Glutamatergic neuron (in vitro differentiated cells): ENCODE measurements around the gene PLBD2. TPM values are rescaled to one million over a fixed set of nuclear protein-coding genes. Genes with fewer than 3 reads are reported as not detected.

Source experiments
- DNase-seq: peaks from one replicate; pipeline ENCODE4 v3.0.0; 2022
- H3K27ac Mint-ChIP-seq: one replicate; pipeline ENCODE4 v1.8.0; 2020; ENCODE audit warnings: mild to moderate bottlenecking, mixed read lengths, inconsistent platforms; ENCODE audit not compliant: unreplicated experiment
- H3K27me3 Mint-ChIP-seq: one replicate; pipeline ENCODE4 v1.8.0; 2020; ENCODE audit warnings: mild to moderate bottlenecking, moderate library complexity, mixed read lengths, inconsistent platforms; ENCODE audit not compliant: unreplicated experiment
- H3K36me3 Mint-ChIP-seq: one replicate; pipeline ENCODE4 v1.8.0; 2020; ENCODE audit warnings: mild to moderate bottlenecking, mixed read lengths, inconsistent platforms; ENCODE audit not compliant: unreplicated experiment
- H3K4me1 Mint-ChIP-seq: one replicate; pipeline ENCODE4 v1.8.0; 2020; ENCODE audit warnings: mild to moderate bottlenecking, low read depth, mixed read lengths, inconsistent platforms; ENCODE audit not compliant: unreplicated experiment
- H3K4me3 Mint-ChIP-seq: one replicate; pipeline ENCODE4 v1.8.0; 2020; ENCODE audit warnings: mild to moderate bottlenecking, mixed read lengths, inconsistent platforms; ENCODE audit not compliant: unreplicated experiment
- H3K9me3 Mint-ChIP-seq: one replicate; pipeline ENCODE4 v1.8.0; 2020; ENCODE audit warnings: mild to moderate bottlenecking, moderate library complexity, mixed read lengths, inconsistent platforms; ENCODE audit not compliant: unreplicated experiment
- CTCF ChIP-seq: fragments of 200-600 bp; sonication (generic); IDR thresholded peaks from one replicate; pipeline ENCODE4 v1.5.0; 2021; ENCODE audit not compliant: partially characterized antibody, unreplicated experiment
- total RNA-seq: library from RNA; stranded (reverse); fragmentation: NEBNext Ultra II Directional; extraction: Animal tissue kit (Norgen Biotek cat#: 25700); gene quantifications from one replicate; pipeline ENCODE4 v1.2.1, GENCODE V29; 2021; ENCODE audit not compliant: unreplicated experiment

The PLBD2 gene
- total RNA-seq, 1 donor from 2014 or later, result 85.7 TPM

- Mint-ChIP-seq H3K4me1 (peaks cover 5% of the 10 kb centered on the region), H3K4me3 (no peak overlapping the region), H3K36me3 (no peaks in the 10 kb centered on the region), H3K9me3 (peaks cover 2% of the 10 kb centered on the region), H3K27ac (no peak overlapping the region), H3K27me3 (peaks cover 7% of the 10 kb centered on the region)
- DNase-seq, result no peak
- TF ChIP-seq CTCF, result no peak
Measured at GRCh38 chr12:113401066-113402000, 42.9 kb downstream of the PLBD2 start.

- H3K9me3 Mint-ChIP-seq, result peaks cover 2% of the 10 kb centered on the region
- no peaks in the 10 kb centered on the region for H3K36me3 Mint-ChIP-seq
- DNase-seq, result no peak
- peaks cover 4% of the 10 kb centered on the region for H3K27me3 Mint-ChIP-seq
- no peak overlapping the region for H3K4me3 Mint-ChIP-seq
- H3K4me1 Mint-ChIP-seq, result peaks cover 1% of the 10 kb centered on the region
- no peak for TF ChIP-seq CTCF
- H3K27ac Mint-ChIP-seq, result no peak overlapping the region
Measured at GRCh38 chr12:113402586-113403260, 44.3 kb downstream of the PLBD2 start.

- Mint-ChIP-seq H3K9me3 (peaks cover 2% of the 10 kb centered on the region), H3K27me3 (peaks cover 3% of the 10 kb centered on the region), H3K4me3 (no peak within 1 kb of the TSS), H3K27ac (no peak within 1 kb of the TSS), H3K4me1 (no peaks in the 10 kb centered on the region), H3K36me3 (no peaks in the 10 kb centered on the region)
- DNase-seq, result no peak
- no peak for TF ChIP-seq CTCF
Measured at GRCh38 chr12:113403435-113404415, 45.3 kb downstream of the PLBD2 start, which contains the start of gene SDS. Gene SDS, minus strand, starts transcription at chr12:113403887. Its CDS starts 4,179 bp downstream, at chr12:113399708.

GRCh38 chr12:113405694-113406093 is 47.3 kb downstream of the PLBD2 start:
- H3K4me1 Mint-ChIP-seq, result no peaks in the 10 kb centered on the region
- no peak overlapping the region for H3K4me3 Mint-ChIP-seq
- TF ChIP-seq CTCF, result no peak
- no peak for DNase-seq
- no peaks in the 10 kb centered on the region for H3K36me3 Mint-ChIP-seq
- H3K27me3 Mint-ChIP-seq, result peaks cover 3% of the 10 kb centered on the region
- no peaks in the 10 kb centered on the region for H3K9me3 Mint-ChIP-seq
- no peak overlapping the region for H3K27ac Mint-ChIP-seq
